Activated naive CD8-positive, alpha-beta T cell treated with anti-CD3 and anti-CD28 coated beads, Interleukin-2, amount 50 U/mL, for 24 hours (primary cell): ENCODE results near the gene C1orf52.

Experiments used
- ATAC-seq: fragments of 150-1000 bp; cut with Tn5 transposase; one replicate; pipeline ENCODE4 v1.10.0; 2021
- DNase-seq: peaks from one replicate; pipeline ENCODE4 v3.0.0; 2021
- H3K27ac Mint-ChIP-seq: one replicate; pipeline ENCODE4 v1.8.0; 2021; ENCODE audit warnings: mild to moderate bottlenecking, mixed read lengths
- H3K27me3 Mint-ChIP-seq: one replicate; pipeline ENCODE4 v1.8.0; 2021; ENCODE audit warnings: mixed read lengths
- H3K36me3 Mint-ChIP-seq: one replicate; pipeline ENCODE4 v1.8.0; 2021; ENCODE audit warnings: low read depth, mixed read lengths
- H3K4me1 Mint-ChIP-seq: one replicate; pipeline ENCODE4 v1.8.0; 2021; ENCODE audit warnings: mixed read lengths
- H3K4me3 Mint-ChIP-seq: one replicate; pipeline ENCODE4 v1.8.0; 2021; ENCODE audit warnings: mild to moderate bottlenecking, moderate library complexity, mixed read lengths
- H3K9me3 Mint-ChIP-seq: one replicate; pipeline ENCODE4 v1.8.0; 2021; ENCODE audit warnings: mixed read lengths

Gene C1orf52

DNA sequence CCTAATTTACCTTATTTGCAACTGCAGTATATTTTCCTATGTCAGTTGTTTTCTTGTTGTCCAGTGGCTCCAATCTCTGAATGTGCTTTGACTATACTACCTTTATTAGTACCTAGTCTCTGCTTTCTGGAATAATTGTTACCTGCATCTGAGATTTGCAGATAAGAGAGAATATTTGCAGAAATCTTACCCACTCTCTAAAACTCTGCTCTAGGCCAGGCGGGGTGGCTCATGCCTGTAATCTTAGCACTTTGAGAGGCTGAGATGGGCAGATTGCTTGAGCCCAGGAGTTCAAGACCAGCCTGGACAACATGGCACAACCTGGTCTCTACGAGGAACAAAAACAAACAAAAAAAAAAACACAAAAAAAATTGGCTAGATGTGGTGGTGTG lies 56.6 kb downstream of the C1orf52 start:
- H3K9me3 Mint-ChIP-seq: no peaks in the 10 kb centered on the region
- ATAC-seq (no peak), DNase-seq (no peak)
- H3K27me3 Mint-ChIP-seq: peaks cover 9% of the 10 kb centered on the region
- peak overlapping the region; percentile 90 for H3K4me3 Mint-ChIP-seq
- H3K4me1 Mint-ChIP-seq: peaks cover 20% of the 10 kb centered on the region
- H3K36me3 Mint-ChIP-seq: peaks cover 1% of the 10 kb centered on the region
- no peak overlapping the region for H3K27ac Mint-ChIP-seq

DNA sequence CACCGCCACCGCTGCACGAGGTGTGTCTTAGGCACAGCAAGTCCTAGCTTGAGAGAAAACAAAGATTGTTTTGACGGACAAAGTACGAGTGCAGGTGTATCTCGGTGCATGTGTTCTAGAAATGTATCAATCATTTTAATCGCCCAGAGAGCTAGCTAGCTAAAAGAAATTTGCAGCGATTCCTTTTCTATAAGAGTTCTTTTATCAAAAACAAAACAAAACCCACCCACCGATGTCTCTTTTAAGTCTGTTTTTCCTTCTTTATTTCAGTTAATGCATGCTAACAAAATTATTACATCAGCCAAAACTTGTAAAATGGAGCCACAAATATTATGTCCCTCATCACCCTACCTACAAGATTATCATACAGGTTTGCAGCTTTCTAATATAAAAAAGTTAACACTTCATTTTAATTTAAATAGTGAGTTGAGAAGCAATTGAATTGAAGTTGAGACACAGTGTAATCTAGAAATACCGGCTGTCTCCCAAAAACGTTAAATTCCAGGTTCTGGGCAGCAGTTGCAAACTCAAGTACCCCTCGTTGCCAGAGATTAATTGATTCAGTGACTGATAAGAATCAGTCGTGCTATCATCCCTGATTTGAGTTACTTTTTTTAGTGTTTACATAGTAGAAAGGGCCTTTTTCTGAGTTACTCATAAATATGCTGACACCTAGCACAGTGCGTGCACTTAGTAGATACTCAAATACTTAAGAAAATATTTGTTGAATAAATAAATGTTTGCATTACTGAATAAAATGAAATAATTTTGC lies 57.2 kb downstream of the C1orf52 start:
- Mint-ChIP-seq H3K36me3 (peaks cover 2% of the 10 kb centered on the region), H3K27me3 (peaks cover 5% of the 10 kb centered on the region), H3K9me3 (no peaks in the 10 kb centered on the region), H3K4me3 (peak overlapping the region; percentile 90), H3K4me1 (peaks cover 22% of the 10 kb centered on the region), H3K27ac (peak overlapping the region; percentile 88)
- ATAC-seq: no peak
- no peak for DNase-seq

DNA sequence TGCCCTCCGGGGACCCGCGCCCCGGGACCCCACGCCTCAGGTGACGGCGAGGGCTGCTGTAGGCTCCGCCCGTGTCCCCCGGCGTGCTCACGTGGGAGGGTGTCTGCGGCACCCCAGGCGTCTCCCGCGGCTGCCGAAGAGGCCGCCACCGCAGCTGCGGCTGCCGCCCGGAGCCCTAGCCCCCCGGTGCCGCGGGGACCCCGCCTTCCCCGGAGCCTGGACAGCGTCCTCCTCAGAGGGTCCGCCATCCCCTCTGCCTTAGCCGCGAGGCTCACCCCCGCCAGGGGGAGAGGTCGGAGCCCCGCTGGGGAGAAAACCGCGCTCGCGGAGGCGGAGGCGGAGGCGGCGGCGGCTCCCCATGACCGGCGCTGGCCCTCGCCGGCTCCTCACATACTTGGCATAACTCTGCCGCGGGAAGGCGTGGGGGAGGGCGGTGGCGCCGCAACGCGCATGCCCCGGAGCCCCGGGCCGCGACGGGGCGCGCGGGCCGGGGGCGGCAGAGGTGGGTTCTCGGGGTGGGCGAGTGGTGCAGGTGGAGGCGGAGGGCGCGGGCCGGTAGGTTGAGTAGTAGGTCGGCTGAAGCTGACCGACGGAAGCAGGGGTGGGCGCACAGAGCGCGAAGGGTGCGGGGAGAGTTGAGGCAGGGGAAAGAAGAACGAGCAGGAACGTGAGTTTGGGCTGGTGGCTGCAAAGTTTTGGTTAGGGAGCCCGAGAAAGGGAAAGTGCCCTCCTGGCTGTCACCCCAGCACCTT lies 57.9 kb downstream of the C1orf52 start:
- no peaks in the 10 kb centered on the region for H3K9me3 Mint-ChIP-seq
- H3K4me3 Mint-ChIP-seq: peak overlapping the region; percentile 90

DNA sequence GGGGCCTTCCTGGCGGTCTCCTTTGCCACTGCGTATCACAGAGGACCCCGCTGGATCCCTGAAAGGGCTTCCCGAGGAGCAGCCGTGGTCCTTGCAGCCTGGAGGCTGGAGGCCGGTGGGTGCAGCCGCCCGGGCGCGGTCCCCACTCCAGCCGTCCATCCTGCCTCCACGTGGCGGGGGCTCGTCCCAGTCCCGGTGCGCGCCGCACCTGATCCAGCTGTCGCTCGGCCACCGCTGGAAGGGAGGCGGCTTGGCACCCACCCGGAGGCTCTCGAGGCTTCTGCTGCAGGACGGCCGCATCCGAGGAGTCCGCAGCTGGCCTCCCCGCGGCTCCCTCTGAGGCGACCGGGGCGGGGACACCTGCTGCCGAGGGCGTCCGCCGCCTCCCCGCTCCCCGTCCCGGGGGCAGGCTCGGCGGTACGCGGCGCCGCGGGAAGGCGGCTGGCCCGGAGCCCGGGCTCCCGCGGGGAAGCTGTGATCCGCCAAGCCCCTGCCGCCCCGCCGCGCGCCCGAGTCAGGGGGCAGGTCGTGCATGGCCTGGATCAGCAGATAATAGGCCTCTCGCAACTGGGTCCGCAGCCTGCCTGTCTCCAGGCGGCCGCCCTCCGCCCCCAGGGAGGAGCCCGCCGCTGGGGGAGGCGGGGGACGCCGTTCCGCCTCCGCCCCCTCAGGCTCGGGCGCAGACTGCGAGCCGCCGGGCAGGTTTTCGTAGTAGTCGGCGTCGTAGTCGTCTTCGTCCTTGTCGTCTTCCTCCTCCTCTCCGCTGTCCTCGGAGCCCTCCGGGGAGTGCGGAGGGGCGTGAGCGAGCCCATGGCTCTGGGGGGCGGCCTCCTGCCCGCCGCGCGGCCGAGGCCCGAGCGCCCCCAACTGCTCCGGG lies 58.8 kb downstream of the C1orf52 start, which contains the start of gene SYDE2:
TSS of gene SYDE2 (minus strand) at position 554 of the 877 bp plus-strand sequence. CDS start at position 534, 20 bp downstream.
- H3K27ac Mint-ChIP-seq: peak within 1 kb of the TSS; percentile 88

More for the DNA sequence above, 57.9 kb downstream of the C1orf52 start:
- Mint-ChIP-seq H3K27ac (peak overlapping the region; percentile 88), H3K4me1 (peaks cover 23% of the 10 kb centered on the region), H3K27me3 (peaks cover 5% of the 10 kb centered on the region), H3K36me3 (peaks cover 2% of the 10 kb centered on the region)
- DNase-seq (peak; percentile 63), ATAC-seq (peak; percentile 57)

More for the DNA sequence above, 58.8 kb downstream of the C1orf52 start, which contains the start of gene SYDE2:
- peaks cover 3% of the 10 kb centered on the region for H3K36me3 Mint-ChIP-seq
- DNase-seq (peak; percentile 61), ATAC-seq (peak; percentile 81)
- peak within 1 kb of the TSS; percentile 90 for H3K4me3 Mint-ChIP-seq
- H3K9me3 Mint-ChIP-seq: no peaks in the 10 kb centered on the region
- peaks cover 23% of the 10 kb centered on the region for H3K4me1 Mint-ChIP-seq
- peaks cover 5% of the 10 kb centered on the region for H3K27me3 Mint-ChIP-seq
